IMR-90 (cell line): ENCODE measurements around the gene ATP5MK. TPM values are rescaled to one million over a fixed set of nuclear protein-coding genes. Genes with fewer than 3 reads are reported as not detected.

Experiments used
- ATAC-seq: fragments of 200-7000 bp; cut with Tn5 transposase; 2 replicates; pipeline ENCODE4 v1.9.1; 2020; ENCODE audit warnings: low read depth, mild to moderate bottlenecking, moderate library complexity
- BruUV-seq: library from RNA; stranded (reverse); fragments of 400-500 nt; replicated peaks from 2 replicates; lab custom pipeline; 2021; lab: Mats Ljungman, UMichigan
- CTCF ChIA-PET: fragments of 300-600 bp; formaldehyde crosslinking; extraction: SDS; loops from one replicate; lab custom pipeline; 2021; ENCODE audit warnings: antibody characterized with exemption; lab: Yijun Ruan, JAX
- POLR2A ChIA-PET: fragments of 300-600 bp; sonication (Branson Sonifier 250); formaldehyde crosslinking; loops from one replicate; lab custom pipeline; 2022; ENCODE audit warnings: antibody characterized with exemption; ENCODE audit not compliant: unreplicated experiment; lab: Charles Lee
- DNase-seq: peaks from one replicate; pipeline ENCODE4 v3.0.0; 2013
- H2AFZ ChIP-seq: replicated peaks from 2 replicates; pipeline ENCODE3; 2013; ENCODE audit warnings: low read length, mild to moderate bottlenecking; ENCODE audit not compliant: poor library complexity
- H2AK5ac ChIP-seq: 2 replicates; pipeline ENCODE4 v1.6.1; 2013; ENCODE audit warnings: low read depth, low read length, inconsistent platforms
- H2AK9ac ChIP-seq: replicated peaks from 2 replicates; pipeline ENCODE3; 2013; ENCODE audit warnings: mild to moderate bottlenecking, low read depth, low read length, moderate library complexity; ENCODE audit not compliant: poor library complexity
- H2BK120ac ChIP-seq: 2 replicates; pipeline ENCODE4 v1.6.1; 2013; ENCODE audit warnings: low read depth, low read length, inconsistent platforms
- H2BK15ac ChIP-seq: 3 replicates; pipeline ENCODE4 v1.6.1; 2013; ENCODE audit warnings: low read depth, low read length, inconsistent platforms
- H2BK20ac ChIP-seq: 2 replicates; pipeline ENCODE4 v1.6.1; 2013; ENCODE audit warnings: low read depth, mild to moderate bottlenecking, inconsistent platforms, low read length, moderate library complexity
- H2BK5ac ChIP-seq: 2 replicates; pipeline ENCODE4 v1.6.1; 2013; ENCODE audit warnings: mild to moderate bottlenecking, low read depth, low read length, inconsistent platforms; ENCODE audit not compliant: poor library complexity, severe bottlenecking
- H3K14ac ChIP-seq: replicated peaks from 2 replicates; pipeline ENCODE4 v1.6.1; 2013; ENCODE audit warnings: low read depth, low read length, inconsistent platforms
- H3K18ac ChIP-seq: 2 replicates; pipeline ENCODE4 v1.6.1; 2013; ENCODE audit warnings: low read depth, low read length, control low read depth
- H3K23ac ChIP-seq: 2 replicates; pipeline ENCODE4 v1.6.1; 2013; ENCODE audit warnings: low read depth, low read length, inconsistent platforms
- H3K27ac ChIP-seq: 2 replicates; pipeline ENCODE4 v1.5.1; 2013; ENCODE audit warnings: mild to moderate bottlenecking, control low read depth, low read length; ENCODE audit not compliant: insufficient read depth
- H3K27me3 ChIP-seq: 2 replicates; pipeline ENCODE4 v1.6.1; 2013; ENCODE audit warnings: low read length; ENCODE audit not compliant: control insufficient read depth, insufficient read depth
- H3K36me3 ChIP-seq: 2 replicates; pipeline ENCODE4 v1.6.1; 2013; ENCODE audit warnings: low read length, mixed read lengths; ENCODE audit not compliant: control insufficient read depth, insufficient read depth
- H3K4ac ChIP-seq: 2 replicates; pipeline ENCODE4 v1.6.1; 2013; ENCODE audit warnings: low read depth, low read length, inconsistent platforms
- H3K4me1 ChIP-seq: 2 replicates; pipeline ENCODE4 v1.6.1; 2013; ENCODE audit warnings: low read length, mixed read lengths; ENCODE audit not compliant: control insufficient read depth, insufficient read depth
- H3K4me2 ChIP-seq: 2 replicates; pipeline ENCODE4 v1.6.1; 2013; ENCODE audit warnings: low read depth, mild to moderate bottlenecking, control low read depth, low read length, moderate library complexity
- H3K4me3 ChIP-seq: 2 replicates; pipeline ENCODE4 v1.5.1; 2013; ENCODE audit warnings: low read depth, mild to moderate bottlenecking, control low read depth, low read length, moderate library complexity; ENCODE audit not compliant: insufficient read depth
- H3K56ac ChIP-seq: 2 replicates; pipeline ENCODE4 v1.6.1; 2013; ENCODE audit warnings: low read length, inconsistent platforms; ENCODE audit not compliant: insufficient read depth; ENCODE audit errors: extremely low read depth
- H3K79me1 ChIP-seq, 2 experiments: 2 replicates each; pipeline ENCODE4 v1.6.1; 2013; ENCODE audit warnings: low read length in 2 of 2, inconsistent platforms in 1 of 2, low read depth in 1 of 2
- H3K9ac ChIP-seq: 2 replicates; pipeline ENCODE4 v1.6.1; 2013; ENCODE audit warnings: low read depth, low read length, control low read depth
- H3K9me1 ChIP-seq: 2 replicates; pipeline ENCODE4 v1.6.1; 2013; ENCODE audit warnings: low read length, inconsistent platforms; ENCODE audit not compliant: insufficient read depth
- H3K9me3 ChIP-seq: 2 replicates; pipeline ENCODE4 v1.6.1; 2013; ENCODE audit warnings: low read length; ENCODE audit not compliant: control insufficient read depth, insufficient read depth
- H4K20me1 ChIP-seq: 2 replicates; pipeline ENCODE4 v1.6.1; 2013; ENCODE audit warnings: low read length, inconsistent platforms; ENCODE audit not compliant: insufficient read depth
- H4K5ac ChIP-seq: 2 replicates; pipeline ENCODE4 v1.6.1; 2013; ENCODE audit warnings: mild to moderate bottlenecking, low read depth, low read length, control low read depth
- H4K8ac ChIP-seq, 2 experiments: 2 replicates each; pipeline ENCODE4 v1.6.1; 2013; ENCODE audit warnings: low read depth in 2 of 2, low read length in 2 of 2, control low read depth in 1 of 2, inconsistent platforms in 1 of 2
- H4K91ac ChIP-seq: 2 replicates; pipeline ENCODE4 v1.6.1; 2013; ENCODE audit warnings: low read depth, low read length, inconsistent platforms; ENCODE audit not compliant: insufficient read depth
- BHLHE40 ChIP-seq: fragments of 150-350 bp; IDR thresholded peaks from 2 replicates; pipeline ENCODE4 v1.6.1; 2016; ENCODE audit warnings: mild to moderate bottlenecking, low read depth, low read length
- MAZ ChIP-seq: IDR thresholded peaks from 2 replicates; pipeline ENCODE4 v1.6.1; 2012; ENCODE audit warnings: low read depth, mild to moderate bottlenecking, low read length, improper control_type of control experiment, moderate library complexity, borderline replicate concordance
- MXI1 ChIP-seq: IDR thresholded peaks from 2 replicates; pipeline ENCODE4 v1.6.1; 2012; ENCODE audit warnings: low read depth, mild to moderate bottlenecking, low read length, moderate library complexity, borderline replicate concordance
- NFE2L2 ChIP-seq: fragments of 150-350 bp; IDR thresholded peaks from 2 replicates; pipeline ENCODE4 v1.6.1; 2016; ENCODE audit warnings: low read depth, mild to moderate bottlenecking, low read length
- RAD21 ChIP-seq: IDR thresholded peaks from 2 replicates; pipeline ENCODE4 v1.6.1; 2012; ENCODE audit warnings: low read length, improper control_type of control experiment
- RFX5 ChIP-seq: IDR thresholded peaks from 2 replicates; pipeline ENCODE4 v1.8.0; 2012; ENCODE audit warnings: low read depth, mild to moderate bottlenecking, low read length, moderate library complexity
- SMC3 ChIP-seq: fragments of 150-350 bp; IDR thresholded peaks from 2 replicates; pipeline ENCODE4 v1.6.1; 2016; ENCODE audit warnings: low read depth, mild to moderate bottlenecking, antibody characterized with exemption, low read length, moderate library complexity
- USF2 ChIP-seq: fragments of 150-350 bp; IDR thresholded peaks from 2 replicates; pipeline ENCODE4 v1.6.1; 2017; ENCODE audit warnings: mild to moderate bottlenecking, antibody characterized with exemption, low read length, low read depth
- WGBS, 2 experiments: methylation state at CpG; one replicate each; pipeline versions ENCODE4 v1.1.5 to v1.1.7; 2013; ENCODE audit warnings: missing lambda C conversion rate in 2 of 2; ENCODE audit not compliant: insufficient read length in 1 of 2; ENCODE audit errors: extremely low coverage in 2 of 2; 5-methylcytosine and 5-hydroxymethylcytosine counted together
- dilution Hi-C: fragments of 300-500 bp; cut with HindIII; formaldehyde crosslinking; loops from one replicate; pipeline ENCODE4 v1.14.3; 2018; ENCODE audit warnings: low sequenced_read_pairs; ENCODE audit not compliant: unreplicated experiment
- in situ Hi-C: fragments of 300-500 bp; cut with MboI; formaldehyde crosslinking; loops from 3 replicates; pipeline ENCODE4 v1.14.3; 2019; ENCODE audit warnings: low sequenced_read_pairs, inconsistent platforms, mixed read lengths
- intact Hi-C: fragments of 100-400 bp; cut with micrococcal nuclease; formaldehyde crosslinking; loops from 2 replicates; pipeline ENCODE4 v1.10.0; 2022
- polyA plus RNA-seq, 3 experiments: library from polyadenylated mRNA; depleted of rRNA; stranded (reverse); fragments of >200 nt; gene quantifications; 2 replicates each; pipeline ENCODE4 v1.2.3, GENCODE V29; 2012; ENCODE audit warnings: low replicate concordance in 1 of 3
- total RNA-seq: library from RNA; depleted of rRNA; stranded (reverse); fragments of >200 nt; gene quantifications from 2 replicates; pipeline ENCODE4 v1.2.3, GENCODE V29; 2012
- TF ChIP-seq, protein P1 (sequence below): fragments of 150-350 bp; IDR thresholded peaks from 2 replicates; pipeline ENCODE4 v1.6.1; 2016; ENCODE audit warnings: low read depth, mild to moderate bottlenecking, low read length, moderate library complexity, borderline replicate concordance
- TF ChIP-seq, protein P2 (sequence below): conservative IDR thresholded peaks from 2 replicates; pipeline ENCODE4 v1.5.1; 2012; ENCODE audit warnings: mild to moderate bottlenecking, low read depth, low read length, improper control_type of control experiment

The ATP5MK gene
- total and polyA plus RNA-seq, 2 of the 4 experiments (the other 2 are of a cell fraction) = 73.4 to 101 TPM

- H3K23ac ChIP-seq = no peak overlapping the region
- H3K14ac ChIP-seq = no peak overlapping the region
- H3K36me3 ChIP-seq = peaks cover 74% of the 10 kb centered on the region
- ATAC-seq (peak; percentile 77), DNase-seq (peak; percentile 65)
- no peak overlapping the region for H3K9ac ChIP-seq
- H3K18ac ChIP-seq = no peak overlapping the region
- no peak overlapping the region for H2BK5ac ChIP-seq
- no peaks in the 10 kb centered on the region for H3K27me3 ChIP-seq
- TF ChIP-seq NFE2L2 (no peak), RFX5 (no peak), BHLHE40 (no peak), MAZ (no peak), RAD21 (peak; percentile 63), MXI1 (no peak), SMC3 (peak; percentile 65), USF2 (no peak)
- TF ChIP-seq, protein P1, sequence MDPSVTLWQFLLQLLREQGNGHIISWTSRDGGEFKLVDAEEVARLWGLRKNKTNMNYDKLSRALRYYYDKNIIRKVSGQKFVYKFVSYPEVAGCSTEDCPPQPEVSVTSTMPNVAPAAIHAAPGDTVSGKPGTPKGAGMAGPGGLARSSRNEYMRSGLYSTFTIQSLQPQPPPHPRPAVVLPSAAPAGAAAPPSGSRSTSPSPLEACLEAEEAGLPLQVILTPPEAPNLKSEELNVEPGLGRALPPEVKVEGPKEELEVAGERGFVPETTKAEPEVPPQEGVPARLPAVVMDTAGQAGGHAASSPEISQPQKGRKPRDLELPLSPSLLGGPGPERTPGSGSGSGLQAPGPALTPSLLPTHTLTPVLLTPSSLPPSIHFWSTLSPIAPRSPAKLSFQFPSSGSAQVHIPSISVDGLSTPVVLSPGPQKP = no peak
- TF ChIP-seq, protein P2, sequence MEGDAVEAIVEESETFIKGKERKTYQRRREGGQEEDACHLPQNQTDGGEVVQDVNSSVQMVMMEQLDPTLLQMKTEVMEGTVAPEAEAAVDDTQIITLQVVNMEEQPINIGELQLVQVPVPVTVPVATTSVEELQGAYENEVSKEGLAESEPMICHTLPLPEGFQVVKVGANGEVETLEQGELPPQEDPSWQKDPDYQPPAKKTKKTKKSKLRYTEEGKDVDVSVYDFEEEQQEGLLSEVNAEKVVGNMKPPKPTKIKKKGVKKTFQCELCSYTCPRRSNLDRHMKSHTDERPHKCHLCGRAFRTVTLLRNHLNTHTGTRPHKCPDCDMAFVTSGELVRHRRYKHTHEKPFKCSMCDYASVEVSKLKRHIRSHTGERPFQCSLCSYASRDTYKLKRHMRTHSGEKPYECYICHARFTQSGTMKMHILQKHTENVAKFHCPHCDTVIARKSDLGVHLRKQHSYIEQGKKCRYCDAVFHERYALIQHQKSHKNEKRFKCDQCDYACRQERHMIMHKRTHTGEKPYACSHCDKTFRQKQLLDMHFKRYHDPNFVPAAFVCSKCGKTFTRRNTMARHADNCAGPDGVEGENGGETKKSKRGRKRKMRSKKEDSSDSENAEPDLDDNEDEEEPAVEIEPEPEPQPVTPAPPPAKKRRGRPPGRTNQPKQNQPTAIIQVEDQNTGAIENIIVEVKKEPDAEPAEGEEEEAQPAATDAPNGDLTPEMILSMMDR = peak; percentile 53
- H3K56ac ChIP-seq = no peak overlapping the region
- no peak overlapping the region for H2BK20ac ChIP-seq
- no peaks in the 10 kb centered on the region for H4K20me1 ChIP-seq
- H4K8ac ChIP-seq = no peak overlapping the region
- CTCF ChIA-PET = interaction anchor here (0.6 kb wide), 1 partner anchor 558 kb away, joined by 3 read pairs; no protein-coding TSS in a partner anchor
- no peak overlapping the region for H3K4me3 ChIP-seq
- in situ Hi-C loops (loop anchor here (5.0 kb wide), 1 partner anchor 71 kb away; no protein-coding TSS in a partner anchor), dilution Hi-C loops (no loop called here), intact Hi-C loops (loop anchor here (1.0 to 5.0 kb wide), 2 partner anchors 69 to 176 kb away; no protein-coding TSS in a partner anchor)
- H2BK15ac ChIP-seq = no peak overlapping the region
- H2AK9ac ChIP-seq = no peak overlapping the region
- POLR2A ChIA-PET = no interaction called here
- H4K5ac ChIP-seq = no peak overlapping the region
- H3K4me2 ChIP-seq = no peak overlapping the region
- H3K79me1 ChIP-seq = 0 out of 4 replicates have a peak, but pooled peaks cover 0 to 8% of the 10 kb centered on the region in 2 experiments
- no TSS peak for BruUV-seq
- H3K9me3 ChIP-seq = no peaks in the 10 kb centered on the region
- WGBS, 2 experiments = 100% methylated on average over 1 of the region's 8 CpGs; no CpG with 5 or more reads in 1 of the 2 experiments
- H3K9me1 ChIP-seq = no peaks in the 10 kb centered on the region
- no peak overlapping the region for H2AK5ac ChIP-seq
- H3K4ac ChIP-seq = no peak overlapping the region
- H4K91ac ChIP-seq = no peak overlapping the region
- no peak overlapping the region for H2AFZ ChIP-seq
- no peaks in the 10 kb centered on the region for H3K4me1 ChIP-seq
- H3K27ac ChIP-seq = no peak overlapping the region
- H2BK120ac ChIP-seq = no peak overlapping the region
These were observed 20.3 kb upstream of the ATP5MK start for GRCh38 chr10:103416436-103417147.
